HUDEP-2 (cell line): ENCODE results near the gene DKKL1.

Experiments
- DNase-seq, 76 experiments: peaks; one replicate each; lab custom pipeline; 2025; ENCODE audit not compliant: unreplicated experiment in 76 of 76; lab: John Stamatoyannopoulos, UW

DKKL1 gene

GRCh38 chr19:49337267-49338022 lies 26.2 kb upstream of the DKKL1 start:
- DNase-seq: no peak

- DNase-seq: no peak
Observed at GRCh38 chr19:49338023-49338677, 25.5 kb upstream of the DKKL1 start.

- peak in 4 of 76 experiments; percentile 11 to 26 (median 18) for DNase-seq
Observed at GRCh38 chr19:49338691-49339300, 24.9 kb upstream of the DKKL1 start.

GRCh38 chr19:49339301-49340068 lies 24.2 kb upstream of the DKKL1 start:
- DNase-seq: no peak

GRCh38 chr19:49340069-49340864 lies 23.4 kb upstream of the DKKL1 start:
- no peak for DNase-seq

- DNase-seq: no peak
Observed at GRCh38 chr19:49340865-49341718, 22.6 kb upstream of the DKKL1 start.

- no peak for DNase-seq
Observed at GRCh38 chr19:49342291-49342721, 21.4 kb upstream of the DKKL1 start.

GRCh38 chr19:49343123-49343522 lies 20.6 kb upstream of the DKKL1 start:
- DNase-seq: no peak

- DNase-seq: no peak
Observed at GRCh38 chr19:49344505-49345423, 18.9 kb upstream of the DKKL1 start.

GRCh38 chr19:49347191-49347590 lies 16.5 kb upstream of the DKKL1 start:
- no peak for DNase-seq

GRCh38 chr19:49347835-49348234 lies 15.8 kb upstream of the DKKL1 start:
- peak in 4 of 76 experiments; percentile 17 to 32 (median 18) for DNase-seq

GRCh38 chr19:49348305-49349189 lies 15.1 kb upstream of the DKKL1 start:
- no peak for DNase-seq

GRCh38 chr19:49349567-49349966 lies 14.1 kb upstream of the DKKL1 start:
- no peak for DNase-seq

- DNase-seq: no peak
Observed at GRCh38 chr19:49355909-49356353, 7.7 kb upstream of the DKKL1 start.

- no peak for DNase-seq
Observed at GRCh38 chr19:49356382-49356781, 7.3 kb upstream of the DKKL1 start.

GRCh38 chr19:49357186-49357585 lies 6.5 kb upstream of the DKKL1 start:
- no peak for DNase-seq
